GM19023 (cell line): ENCODE measurements around the gene HSFX1.

Experiments
- ATAC-seq: cut with Tn5 transposase; IDR thresholded peaks from one replicate; pipeline ENCODE4 v1.9.1; 2021; ENCODE audit warnings: mild to moderate bottlenecking, moderate library complexity; ENCODE audit not compliant: unreplicated experiment

HSFX1 gene

DNA sequence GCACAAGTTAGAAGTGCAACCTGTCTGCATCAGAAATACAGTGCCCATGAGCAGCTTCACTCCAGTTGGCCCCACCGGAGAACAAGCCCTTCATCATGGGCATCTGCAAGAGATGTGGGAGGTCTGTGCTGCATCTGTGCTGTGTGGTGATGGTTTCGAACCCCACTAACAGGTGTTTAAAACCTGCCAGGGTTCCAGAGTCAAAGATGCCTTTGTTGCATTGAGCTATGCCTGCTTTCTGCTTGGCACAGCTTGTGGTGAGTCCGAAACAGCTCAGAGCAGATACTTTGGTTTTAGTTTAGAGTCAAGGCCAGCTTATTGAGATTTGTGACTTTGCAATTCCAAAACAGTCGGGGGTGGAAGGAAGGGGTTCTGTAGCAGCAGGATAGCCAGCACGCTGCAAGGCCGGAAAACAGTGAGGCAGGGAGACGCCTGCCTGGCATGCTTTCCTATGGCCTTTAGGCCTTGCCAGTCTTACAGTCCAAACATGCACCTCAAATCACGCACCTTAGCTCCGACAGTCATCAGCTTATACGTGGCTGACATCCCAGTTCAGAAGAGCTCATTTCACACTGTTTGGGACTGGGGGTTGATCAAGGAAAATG lies 29.7 kb downstream of the HSFX1 start:
- ATAC-seq: no peak

DNA sequence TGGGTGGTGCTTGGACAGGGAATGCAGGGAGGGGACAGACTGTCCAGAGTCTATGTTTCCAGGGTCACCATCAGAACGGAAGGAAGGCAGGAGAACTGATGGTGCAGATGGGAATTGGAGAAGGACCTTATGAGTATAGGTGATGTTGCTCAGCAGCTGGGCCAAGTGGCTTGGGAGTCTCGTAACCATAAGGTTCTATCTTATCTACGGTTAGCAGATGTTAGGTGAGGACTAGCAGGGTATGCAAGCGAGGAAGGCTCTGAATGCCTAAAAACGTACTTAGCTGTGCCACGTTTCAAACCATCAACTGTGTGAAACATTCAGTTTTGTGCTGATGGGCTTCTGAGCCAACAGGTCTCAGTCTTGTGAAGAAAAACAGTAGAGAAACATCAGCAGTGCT lies 30.2 kb downstream of the HSFX1 start:
- ATAC-seq: no peak

- no peak for ATAC-seq
Observed at GRCh38 chrX:149807747-149808458, 34.0 kb downstream of the HSFX1 start.

- no peak for ATAC-seq
Observed at GRCh38 chrX:149818652-149819051, 44.8 kb downstream of the HSFX1 start.

DNA sequence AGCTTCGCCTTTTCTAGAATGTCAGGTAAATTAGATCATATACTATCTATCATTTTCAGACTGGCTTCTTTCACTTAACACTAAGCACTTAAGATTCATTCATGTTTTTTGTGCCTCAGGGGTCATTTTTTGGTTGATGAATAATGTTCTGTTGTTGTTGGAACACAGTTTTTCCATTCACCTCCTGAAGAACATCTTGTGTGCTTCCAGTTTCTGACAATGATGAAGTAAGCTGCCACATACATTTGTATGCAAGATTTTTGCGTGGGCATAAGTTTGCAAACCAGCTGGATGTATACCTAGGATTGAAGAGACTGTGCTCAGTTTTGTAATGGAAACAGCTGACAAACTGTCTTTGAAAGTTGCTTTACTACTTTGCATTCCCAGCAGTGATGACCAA lies 45.5 kb downstream of the HSFX1 start:
- ATAC-seq: no peak

GRCh38 chrX:149825424-149825823 lies 51.6 kb downstream of the HSFX1 start:
- ATAC-seq: no peak
